NK-92 (cell line): ENCODE data around the gene EID3.
"Not testable (repeated sequence)": the region's sequence is repeated elsewhere in the genome, so short reads cannot be mapped to it uniquely, and the experiment has no call there.

ENCODE experiments used
- DNase-seq: peaks from one replicate; lab custom pipeline; 2025; ENCODE audit not compliant: unreplicated experiment; lab: John Stamatoyannopoulos, UW

Gene EID3

GRCh38 chr12:104288635-104289274 lies 14.8 kb upstream of the EID3 start:
- DNase-seq: peak; percentile 13

- no peak for DNase-seq
Observed at GRCh38 chr12:104290320-104290719, 13.2 kb upstream of the EID3 start.

DNA sequence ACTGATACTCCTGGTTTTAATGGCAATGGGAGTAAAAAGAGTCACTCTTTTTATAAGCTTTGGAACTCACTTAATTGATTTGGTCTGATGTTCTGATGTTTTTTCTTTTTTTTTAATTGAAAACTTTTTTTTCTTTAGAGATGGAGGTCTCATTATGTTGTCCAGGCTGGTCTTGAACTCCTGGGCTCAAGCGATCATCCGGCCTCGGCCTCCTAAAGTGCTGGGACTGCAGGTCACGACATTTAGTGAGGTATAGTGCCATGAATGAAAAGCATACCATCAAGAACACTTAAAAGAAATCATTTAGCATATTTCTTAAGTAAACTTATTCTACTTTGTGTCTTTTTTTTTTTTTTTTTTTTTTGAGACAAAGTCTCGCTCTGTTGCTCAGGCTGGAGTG lies 12.7 kb upstream of the EID3 start:
- DNase-seq: no peak

- DNase-seq: no peak
Observed at GRCh38 chr12:104291867-104292524, 11.5 kb upstream of the EID3 start.

- DNase-seq: no peak
Observed at GRCh38 chr12:104292872-104293794, 10.4 kb upstream of the EID3 start.

DNA sequence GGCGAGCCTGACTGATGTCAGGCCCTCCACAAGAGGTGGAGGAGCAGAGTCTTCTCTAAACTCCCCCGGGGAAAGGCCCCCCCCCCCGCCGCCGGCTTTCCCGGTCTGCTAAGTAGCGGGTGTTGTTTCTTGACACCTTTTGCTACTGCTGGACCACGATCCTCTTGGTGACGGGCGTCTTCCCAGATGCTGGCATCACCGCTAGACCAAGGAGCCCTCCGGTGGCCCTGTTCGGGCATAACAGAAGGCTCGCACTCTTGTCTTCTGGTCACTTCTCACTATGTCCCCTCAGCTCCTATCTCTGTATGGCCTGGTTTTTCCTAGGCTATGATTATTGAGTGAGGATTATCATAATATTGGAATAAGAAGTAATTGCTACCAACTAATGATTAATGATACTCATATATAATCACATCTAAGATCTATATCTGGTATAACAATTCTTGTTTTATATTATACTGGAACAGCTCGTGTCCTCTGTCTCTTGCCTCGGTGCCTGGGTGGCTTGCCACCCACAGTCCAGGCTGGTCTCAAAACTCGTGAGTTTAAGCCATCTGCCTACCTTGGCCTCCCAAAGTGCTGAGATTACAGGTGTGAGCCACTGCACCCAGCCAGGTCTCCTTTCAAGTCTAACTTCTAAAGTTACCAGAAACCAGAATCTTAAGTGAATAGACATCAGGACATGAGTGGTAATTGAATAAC lies 9.2 kb upstream of the EID3 start:
- not testable (repeated sequence) for DNase-seq

- DNase-seq: no peak
Observed at GRCh38 chr12:104294927-104295668, 8.4 kb upstream of the EID3 start.

- DNase-seq: no peak
Observed at GRCh38 chr12:104295954-104296353, 7.6 kb upstream of the EID3 start.

GRCh38 chr12:104296718-104297117 lies 6.8 kb upstream of the EID3 start:
- no peak for DNase-seq

DNA sequence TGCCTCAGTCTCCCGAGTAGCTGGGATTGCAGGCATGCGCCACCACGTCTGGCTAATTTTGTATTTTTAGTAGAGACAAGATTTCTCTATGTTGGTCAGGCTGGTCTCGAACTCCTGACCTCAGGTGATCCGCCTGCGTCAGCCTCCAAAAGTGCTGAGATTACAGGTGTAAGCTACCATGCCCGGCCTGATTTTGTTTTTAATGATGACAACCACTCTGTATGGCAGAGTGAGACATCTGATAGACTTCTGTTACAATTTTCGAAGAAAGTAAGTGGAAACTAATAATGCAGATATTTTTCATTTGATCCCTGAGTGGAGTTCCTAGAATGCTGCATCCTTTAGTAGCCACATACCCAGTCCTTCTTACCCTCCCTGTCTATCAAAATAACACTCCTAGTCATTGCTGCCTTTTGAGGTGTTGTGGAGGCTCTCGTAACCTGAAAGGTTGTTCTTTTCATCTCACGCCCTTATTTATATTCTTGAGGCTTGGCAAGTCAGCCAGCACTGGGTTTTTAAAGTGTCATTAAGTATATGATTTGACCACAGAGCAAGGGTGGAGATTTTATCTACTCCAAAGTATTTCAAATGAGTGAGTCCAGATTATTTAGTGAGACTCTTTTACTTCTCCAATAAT lies 5.9 kb upstream of the EID3 start:
- no peak for DNase-seq

DNA sequence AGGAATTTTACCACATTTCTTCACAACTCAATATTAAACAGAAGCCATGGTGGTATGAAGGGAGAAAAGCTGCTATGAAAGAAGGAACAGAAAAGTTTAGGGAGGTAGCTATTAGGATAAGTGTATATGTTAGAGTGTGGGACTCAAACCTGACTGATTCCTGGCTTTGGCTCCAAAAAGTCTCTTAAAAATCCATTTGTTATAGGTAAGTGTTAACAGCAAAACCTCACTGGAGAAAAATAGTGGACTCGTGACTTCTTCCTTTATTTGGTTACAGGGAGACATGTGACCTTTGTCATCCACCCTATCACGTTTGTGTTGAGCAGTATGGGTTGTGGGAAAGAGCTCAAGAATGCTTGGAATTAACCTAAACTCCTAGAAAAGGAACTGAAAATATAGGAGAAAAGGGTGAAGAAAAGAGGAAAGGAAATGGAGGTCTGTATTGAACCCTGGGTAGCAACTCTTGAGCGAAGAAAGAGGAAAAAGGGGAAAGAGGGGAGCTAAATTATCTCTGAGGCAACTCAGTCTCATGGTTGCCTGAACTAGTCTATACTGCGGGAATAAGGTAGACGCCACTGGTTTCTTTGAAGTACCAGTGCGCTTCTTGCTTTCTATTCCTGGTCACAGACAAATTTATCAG lies 3.6 kb upstream of the EID3 start:
- DNase-seq: no peak

DNA sequence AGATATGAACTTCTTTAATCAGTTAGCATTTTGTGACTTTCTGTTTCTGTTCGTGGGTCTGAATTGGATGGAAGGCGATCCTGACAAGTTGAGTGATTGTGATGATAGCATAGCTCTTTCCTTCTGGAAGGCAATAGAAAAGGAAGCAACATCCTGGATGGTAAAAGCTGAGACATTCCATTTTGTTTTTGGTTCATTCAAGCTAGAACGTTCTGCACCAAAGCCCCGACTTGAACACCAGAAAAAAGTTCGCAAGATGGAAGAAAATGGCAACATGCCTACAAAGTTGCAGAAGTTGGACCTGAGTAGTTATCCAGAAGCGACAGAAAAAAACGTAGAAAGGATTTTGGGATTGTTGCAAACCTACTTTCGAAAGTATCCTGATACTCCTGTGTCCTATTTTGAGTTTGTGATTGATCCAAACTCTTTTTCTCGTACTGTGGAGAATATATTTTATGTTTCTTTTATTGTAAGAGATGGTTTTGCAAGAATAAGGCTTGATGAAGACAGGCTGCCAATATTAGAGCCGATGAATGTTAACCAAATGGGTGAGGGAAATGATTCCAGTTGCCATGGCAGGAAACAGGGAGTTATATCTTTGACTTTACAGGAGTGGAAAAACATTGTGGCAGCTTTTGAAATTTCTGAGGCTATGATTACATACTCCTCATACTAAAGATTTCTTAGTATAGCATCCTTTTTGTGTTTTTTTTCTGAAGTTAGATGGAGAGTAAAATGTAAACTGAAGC lies 896 bp downstream of the EID3 start:
- DNase-seq: no peak

GRCh38 chr12:104305349-104305748 lies 1.8 kb downstream of the EID3 start:
- DNase-seq: no peak

DNA sequence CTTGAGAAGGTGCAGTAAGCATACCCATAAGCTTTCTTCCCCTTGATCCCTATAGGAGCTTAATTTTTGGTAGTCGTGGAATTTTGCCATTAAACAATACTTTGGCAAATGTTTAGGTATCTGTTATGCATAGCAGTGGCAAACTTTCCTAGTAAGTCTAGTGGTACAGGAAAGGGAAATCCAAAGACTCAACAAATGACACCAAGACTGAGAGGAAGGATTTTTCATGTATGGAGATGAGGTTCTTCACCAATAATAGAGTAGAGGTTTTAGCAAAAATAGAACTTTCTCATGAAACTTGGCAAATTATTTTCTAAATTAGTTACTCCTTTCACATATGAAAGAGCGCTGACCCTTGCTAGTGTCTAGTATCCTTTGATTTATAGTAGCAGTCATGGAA lies 2.8 kb downstream of the EID3 start:
- no peak for DNase-seq

DNA sequence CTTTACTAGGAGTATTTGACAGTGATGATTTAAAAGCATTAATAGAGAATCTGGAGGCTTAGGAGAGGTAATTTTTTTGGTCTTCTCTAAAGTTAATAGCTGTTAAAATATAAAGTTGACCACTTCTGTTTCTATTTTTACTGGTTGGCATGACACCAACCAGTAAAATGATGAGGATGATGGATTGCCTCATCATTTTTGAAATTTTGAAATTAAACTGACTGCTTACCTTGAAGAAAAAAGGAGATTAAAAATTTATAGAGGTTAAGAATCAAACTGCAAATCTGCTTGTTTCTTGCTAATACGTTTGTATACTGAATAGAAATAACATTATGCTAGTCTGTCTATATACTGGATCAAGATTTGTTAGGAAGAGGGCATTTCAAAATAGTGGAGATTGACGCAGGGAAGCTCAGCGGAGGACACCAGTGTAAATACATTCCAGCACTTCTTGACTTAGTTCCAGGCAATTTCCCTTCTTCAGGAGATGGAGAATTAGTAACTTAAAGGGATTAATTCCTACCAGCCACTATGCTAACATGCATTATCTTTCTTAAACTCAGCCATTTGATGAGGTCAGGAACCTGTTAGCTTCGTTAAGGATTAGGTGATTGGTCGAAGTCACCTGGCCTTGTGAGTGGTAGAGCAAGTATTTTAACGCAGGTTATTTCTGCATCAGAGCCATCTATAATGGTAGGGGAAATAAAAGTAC lies 3.6 kb downstream of the EID3 start:
- DNase-seq: no peak

DNA sequence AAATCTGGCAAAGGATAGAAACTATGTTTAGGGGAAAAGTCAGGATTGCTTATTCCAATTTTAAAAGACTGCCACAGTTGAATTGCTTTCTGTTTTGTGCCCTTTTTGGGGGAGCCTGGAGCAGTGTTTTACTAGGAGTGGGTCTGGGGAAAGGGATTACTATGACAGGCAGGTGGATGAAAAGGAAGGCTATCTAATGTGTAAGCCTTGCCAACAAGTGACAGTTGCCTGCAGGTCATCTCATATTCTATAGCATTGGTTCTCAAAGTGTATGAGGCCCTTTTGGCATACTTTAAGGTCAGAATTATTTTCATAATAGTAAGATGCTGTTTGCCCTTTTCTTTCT lies 4.1 kb downstream of the EID3 start:
- DNase-seq: no peak

DNA sequence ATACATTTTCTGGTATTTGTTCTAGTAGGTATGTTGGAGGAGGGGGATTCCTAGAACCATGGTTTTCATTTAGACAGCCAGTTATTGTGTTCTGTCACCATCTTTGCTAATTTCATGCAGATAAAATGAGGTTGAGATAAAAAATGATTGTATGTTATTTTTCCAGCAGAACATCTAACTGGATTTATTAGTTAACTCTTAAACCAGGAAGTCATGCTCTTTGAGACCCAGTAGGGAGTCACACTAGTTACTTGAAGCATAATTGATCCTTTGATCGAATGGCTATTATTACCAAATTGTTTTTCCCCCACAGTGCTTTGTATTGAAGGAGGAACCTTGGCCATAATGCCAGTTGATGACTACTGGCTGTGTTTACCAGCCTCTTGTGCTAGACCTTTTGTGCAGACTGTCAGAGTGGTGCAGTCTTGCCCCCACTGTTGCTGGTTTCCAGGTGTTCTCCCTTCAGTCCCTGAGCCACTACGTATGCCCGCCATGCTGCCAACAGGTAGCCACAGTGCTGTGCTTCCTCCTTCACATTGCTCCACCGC lies 6.0 kb downstream of the EID3 start:
- DNase-seq: no peak
